Measurements from ENCODE around the gene NSD2.

The NSD2 gene

GRCh38 chr4:1975391-1975801 lies 104.2 kb downstream of the NSD2 start:
- no peak overlapping the region for H3K4me2 ChIP-seq (ENCODE audit: low read length)
- no peak overlapping the region for H3K9ac ChIP-seq (ENCODE audit: low read length)
- H4K20me1 ChIP-seq (ENCODE audit: insufficient read depth, low read length): peaks cover 3% of the 10 kb centered on the region; the same call in 1 of the 2 replicates
- no peak overlapping the region for H2AFZ ChIP-seq (ENCODE audit: low read depth, low read length)
- no peaks in the 10 kb centered on the region for H3K9me3 ChIP-seq (ENCODE audit: insufficient read depth, low read length)
- H3K4me1 ChIP-seq (ENCODE audit: low read length): no peaks in the 10 kb centered on the region
- H3K36me3 ChIP-seq (replicated peaks; ENCODE audit: low read depth, low read length): peaks cover 74% of the 10 kb centered on the region
- H3K4me3 ChIP-seq (ENCODE audit: low read length): no peak overlapping the region
- H3K27me3 ChIP-seq (ENCODE audit: low read depth, low read length): no peaks in the 10 kb centered on the region
- no peak overlapping the region for H3K27ac ChIP-seq (ENCODE audit: low read length)
- TF ChIP-seq CTCF (IDR thresholded peaks at IDR 0.05; ENCODE audit: low read depth, low read length) (no peak), EZH2phosphoT487 (IDR thresholded peaks at IDR 0.05; ENCODE audit: low read depth) (no peak)
- H3K79me2 ChIP-seq (ENCODE audit: low read length): peaks cover 6% of the 10 kb centered on the region; the same call in 1 of the 2 replicates

GRCh38 chr4:1975880-1976279 lies 104.7 kb downstream of the NSD2 start:
- Histone ChIP-seq H2AFZ (ENCODE audit: low read depth, low read length) (no peak overlapping the region), H4K20me1 (ENCODE audit: insufficient read depth, low read length) (peaks cover 3% of the 10 kb centered on the region; the same call in 1 of the 2 replicates), H3K79me2 (ENCODE audit: low read length) (peaks cover 6% of the 10 kb centered on the region; the same call in 1 of the 2 replicates), H3K27me3 (ENCODE audit: low read depth, low read length) (no peaks in the 10 kb centered on the region), H3K4me2 (ENCODE audit: low read length) (no peak overlapping the region), H3K36me3 (replicated peaks; ENCODE audit: low read depth, low read length) (peaks cover 77% of the 10 kb centered on the region), H3K9ac (ENCODE audit: low read length) (no peak overlapping the region), H3K4me3 (ENCODE audit: low read length) (no peak overlapping the region), H3K27ac (ENCODE audit: low read length) (no peak overlapping the region), H3K4me1 (ENCODE audit: low read length) (no peaks in the 10 kb centered on the region), H3K9me3 (ENCODE audit: insufficient read depth, low read length) (no peaks in the 10 kb centered on the region)
- TF ChIP-seq CTCF (IDR thresholded peaks at IDR 0.05; ENCODE audit: low read depth, low read length) (no peak), EZH2phosphoT487 (IDR thresholded peaks at IDR 0.05; ENCODE audit: low read depth) (no peak)

- H3K4me3 ChIP-seq (ENCODE audit: low read length): no peak overlapping the region
- no peaks in the 10 kb centered on the region for H3K4me1 ChIP-seq (ENCODE audit: low read length)
- H3K9ac ChIP-seq (ENCODE audit: low read length): no peak overlapping the region
- H3K27ac ChIP-seq (ENCODE audit: low read length): no peak overlapping the region
- TF ChIP-seq EZH2phosphoT487 (IDR thresholded peaks at IDR 0.05; ENCODE audit: low read depth): no peak
- TF ChIP-seq CTCF (IDR thresholded peaks at IDR 0.05; ENCODE audit: low read depth, low read length): no peak
- peaks cover 3% of the 10 kb centered on the region; the same call in 1 of the 2 replicates for H4K20me1 ChIP-seq (ENCODE audit: insufficient read depth, low read length)
- H3K36me3 ChIP-seq (replicated peaks; ENCODE audit: low read depth, low read length): peaks cover 82% of the 10 kb centered on the region
- no peak overlapping the region for H3K4me2 ChIP-seq (ENCODE audit: low read length)
- no peak overlapping the region for H2AFZ ChIP-seq (ENCODE audit: low read depth, low read length)
- H3K9me3 ChIP-seq (ENCODE audit: insufficient read depth, low read length): no peaks in the 10 kb centered on the region
- H3K79me2 ChIP-seq (ENCODE audit: low read length): peaks cover 6% of the 10 kb centered on the region; the same call in 1 of the 2 replicates
- H3K27me3 ChIP-seq (ENCODE audit: low read depth, low read length): no peaks in the 10 kb centered on the region
These were observed 105.5 kb downstream of the NSD2 start for GRCh38 chr4:1976416-1977352.

GRCh38 chr4:1978226-1978625 lies 107.0 kb downstream of the NSD2 start:
- Histone ChIP-seq H3K27me3 (ENCODE audit: low read depth, low read length) (no peaks in the 10 kb centered on the region), H3K9me3 (ENCODE audit: insufficient read depth, low read length) (no peaks in the 10 kb centered on the region), H4K20me1 (ENCODE audit: insufficient read depth, low read length) (peaks cover 3% of the 10 kb centered on the region; the same call in 1 of the 2 replicates), H3K4me2 (ENCODE audit: low read length) (no peak overlapping the region), H3K36me3 (replicated peaks; ENCODE audit: low read depth, low read length) (peaks cover 86% of the 10 kb centered on the region), H2AFZ (ENCODE audit: low read depth, low read length) (no peak overlapping the region), H3K4me3 (ENCODE audit: low read length) (no peak overlapping the region), H3K27ac (ENCODE audit: low read length) (no peak overlapping the region), H3K79me2 (ENCODE audit: low read length) (no peaks in the 10 kb centered on the region; the same call in 1 of the 2 replicates), H3K4me1 (ENCODE audit: low read length) (no peaks in the 10 kb centered on the region), H3K9ac (ENCODE audit: low read length) (no peak overlapping the region)
- TF ChIP-seq CTCF (IDR thresholded peaks at IDR 0.05; ENCODE audit: low read depth, low read length) (no peak), EZH2phosphoT487 (IDR thresholded peaks at IDR 0.05; ENCODE audit: low read depth) (no peak)
